Anterior cingulate cortex (tissue), 58 donors: ENCODE data around the gene DENND4B.

Experiments used
- DNase-seq, 58 donors: peaks; one replicate each; lab custom pipeline; 2025; lab: John Stamatoyannopoulos, UW

The DENND4B gene

DNA sequence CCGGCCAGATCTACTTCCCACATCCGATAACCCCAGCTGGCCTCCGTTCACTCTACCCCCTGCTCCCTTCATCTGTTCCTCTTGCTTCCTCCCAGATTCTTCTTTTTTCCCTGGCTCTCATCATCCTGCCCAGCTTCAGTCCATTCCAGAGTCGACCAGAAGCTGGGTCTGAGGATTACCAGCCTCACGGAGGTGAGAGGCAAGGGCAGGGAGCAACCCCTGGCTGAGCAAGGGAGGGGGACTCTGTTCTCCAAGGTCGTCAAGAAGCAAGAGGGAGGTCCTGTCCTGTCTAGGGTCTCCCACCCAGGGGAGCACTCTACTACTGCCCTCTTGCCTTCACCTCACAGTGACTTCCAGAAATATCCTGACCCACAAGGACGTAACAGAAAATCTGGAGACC is 27.0 kb upstream of the DENND4B start:
- no peak for DNase-seq

DNA sequence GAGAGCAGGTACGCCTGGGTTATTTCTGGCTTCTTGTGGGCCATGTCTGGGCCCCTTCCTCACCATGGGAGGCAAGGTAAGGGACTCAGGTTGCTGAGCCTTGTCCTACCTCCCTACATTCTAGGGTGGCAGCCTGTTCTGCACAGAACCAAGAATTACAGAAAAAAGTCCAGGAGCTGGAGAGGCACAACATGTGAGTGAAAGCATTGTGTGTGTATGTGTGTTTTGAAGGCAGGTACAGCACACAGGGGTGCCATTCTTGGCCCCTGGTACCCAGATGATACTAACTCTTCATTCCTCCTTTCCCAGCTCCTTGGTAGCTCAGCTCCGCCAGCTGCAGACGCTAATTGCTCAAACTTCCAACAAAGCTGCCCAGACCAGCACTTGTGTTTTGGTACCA is 26.6 kb upstream of the DENND4B start:
- DNase-seq, result no peak

DNA sequence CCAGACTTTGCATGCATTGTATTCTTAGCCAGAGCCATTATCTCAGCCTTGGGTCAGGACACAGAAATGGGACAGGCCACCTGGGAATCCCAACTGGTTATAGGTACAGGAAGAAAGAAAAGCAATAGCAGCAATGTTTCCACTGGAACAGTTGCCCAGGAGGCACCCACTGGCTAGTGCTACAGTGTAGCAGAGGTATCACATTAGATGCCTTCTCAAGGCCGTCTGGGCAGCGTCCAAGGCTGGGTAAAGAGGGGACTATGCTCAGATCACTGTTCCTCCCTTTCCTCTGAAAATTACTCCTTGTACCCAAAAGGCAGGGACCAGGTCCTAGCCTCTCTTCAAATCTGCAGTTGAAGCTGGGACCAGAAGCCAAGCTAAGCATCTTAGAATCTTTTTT is 23.8 kb upstream of the DENND4B start:
- no peak for DNase-seq

DNA sequence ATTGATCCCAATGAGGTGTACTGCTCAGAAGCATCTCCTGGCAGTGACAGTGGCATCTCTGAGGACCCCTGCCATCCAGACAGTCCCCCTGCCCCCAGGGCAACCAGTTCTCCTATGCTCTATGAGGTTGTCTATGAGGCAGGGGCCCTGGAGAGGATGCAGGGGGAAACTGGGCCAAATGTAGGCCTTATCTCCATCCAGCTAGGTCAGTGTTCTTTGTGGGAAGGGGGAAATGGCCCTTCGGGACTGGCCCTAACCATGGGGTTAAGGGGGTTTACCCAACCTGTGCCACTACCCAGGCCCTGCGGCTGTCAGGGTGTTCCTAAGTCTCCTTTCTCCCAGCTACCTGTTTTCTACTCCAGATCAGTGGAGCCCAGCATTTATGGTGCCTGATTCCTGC is 22.5 kb upstream of the DENND4B start:
- no peak for DNase-seq

DNA sequence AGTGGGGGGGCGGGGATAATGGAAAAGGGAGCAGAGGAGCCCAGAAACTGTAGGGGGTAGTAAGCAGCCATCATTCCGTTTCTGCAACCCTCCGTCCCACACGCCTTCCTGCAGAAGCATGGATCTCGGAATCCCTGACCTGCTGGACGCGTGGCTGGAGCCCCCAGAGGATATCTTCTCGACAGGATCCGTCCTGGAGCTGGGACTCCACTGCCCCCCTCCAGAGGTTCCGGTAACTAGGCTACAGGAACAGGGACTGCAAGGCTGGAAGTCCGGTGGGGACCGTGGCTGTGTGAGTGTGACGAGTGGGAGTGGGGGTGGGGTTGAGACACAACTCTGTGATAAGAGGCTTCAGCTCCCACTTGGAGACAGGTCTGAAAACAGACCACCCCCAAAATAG is 21.9 kb upstream of the DENND4B start:
- DNase-seq, result no peak

DNA sequence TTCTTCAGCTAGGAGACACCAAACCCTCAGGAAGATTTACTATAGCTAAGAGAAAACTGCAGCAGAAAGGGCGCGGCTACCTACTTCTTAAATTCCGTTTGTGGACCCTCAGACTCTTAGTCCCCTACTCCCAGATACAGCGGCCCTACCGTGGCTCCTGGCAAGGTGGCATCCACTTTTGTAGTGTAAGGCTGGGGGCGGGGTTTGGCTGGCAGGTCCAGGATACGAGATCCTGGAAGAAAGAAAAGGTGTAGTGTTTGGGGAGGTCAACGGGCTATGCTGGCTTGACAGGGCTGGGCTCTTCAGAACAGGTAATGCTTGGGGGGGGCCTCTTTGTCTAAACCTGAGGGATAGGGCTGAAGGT is 21.5 kb upstream of the DENND4B start:
- DNase-seq, result peak in 2 of 58 donors; percentile 44 to 54

DNA sequence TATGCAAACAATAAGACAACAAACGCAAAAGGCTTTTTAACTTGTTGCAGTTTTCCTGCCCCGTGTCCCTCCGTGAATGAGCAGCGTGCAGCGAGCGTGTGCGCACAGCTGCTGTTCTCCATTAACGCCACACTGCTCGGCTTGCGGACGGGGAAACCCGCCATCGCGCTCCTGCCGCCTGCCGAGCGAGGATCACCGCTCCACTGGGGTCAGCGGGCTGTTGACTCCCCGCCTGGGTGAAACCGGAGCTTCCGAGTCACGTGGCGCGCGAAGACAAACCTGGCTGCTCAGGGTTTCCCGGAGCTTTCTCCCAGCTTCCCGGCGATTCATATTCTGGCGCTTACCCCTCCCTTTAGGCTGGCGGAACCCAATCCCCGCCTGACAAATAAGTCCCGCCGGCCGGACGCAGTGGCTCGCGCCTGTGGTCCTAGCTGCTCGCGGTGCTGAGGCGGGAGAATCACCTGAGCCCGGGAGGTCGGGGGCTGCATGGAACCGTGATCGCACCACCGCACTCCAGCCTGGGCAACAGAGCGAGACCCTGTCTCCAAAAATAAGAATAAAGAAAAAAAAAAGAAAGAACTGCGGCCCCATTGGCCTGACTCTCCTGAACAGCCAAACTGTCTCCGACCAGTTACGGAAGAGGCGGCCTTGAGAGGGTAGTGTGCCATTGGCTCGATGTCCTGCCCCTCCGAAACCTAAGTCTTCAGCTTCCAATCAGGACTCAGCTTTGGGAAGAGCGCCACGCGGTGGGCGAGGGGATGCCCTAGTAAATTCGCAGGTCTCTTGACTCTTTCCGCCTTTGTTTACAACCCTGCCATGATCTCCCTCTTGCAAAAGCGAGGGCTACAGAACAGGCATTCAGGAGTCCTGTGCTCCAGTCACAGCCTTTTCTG is 20.8 kb upstream of the DENND4B start, which contains the start of gene CREB3L4:
CREB3L4 (plus strand) TSS at position 796 of the 893 bp plus-strand sequence. CDS start 624 bp downstream, outside the sequence.
- DNase-seq, result peak; percentile 66 to 96 (median 88)

DNA sequence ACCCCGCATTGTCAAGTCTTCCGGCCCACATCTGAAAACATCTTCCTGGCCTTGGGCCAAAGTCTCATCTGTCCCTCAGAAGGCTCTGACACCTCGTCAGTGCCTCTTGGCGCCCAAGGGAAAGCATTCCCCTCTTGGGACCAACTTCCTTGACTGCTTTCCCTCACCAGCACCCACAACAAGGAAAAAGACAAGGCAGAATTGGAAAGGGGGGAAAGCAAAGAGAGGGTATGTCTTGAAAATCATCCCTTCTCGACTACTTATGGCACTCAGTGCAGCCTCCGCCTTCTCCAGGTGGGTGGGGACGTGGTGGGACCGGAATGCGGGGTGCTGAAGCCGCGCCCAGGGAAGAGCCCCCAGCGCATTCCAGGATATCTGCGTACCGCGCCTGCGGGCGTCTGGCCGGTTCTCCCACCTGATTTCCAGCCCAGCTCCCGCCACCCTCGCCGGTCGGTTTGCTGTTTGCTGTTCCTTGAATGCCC is 17.4 kb upstream of the DENND4B start:
- peak in 8 of 58 donors; percentile 16 to 52 (median 42) for DNase-seq

DNA sequence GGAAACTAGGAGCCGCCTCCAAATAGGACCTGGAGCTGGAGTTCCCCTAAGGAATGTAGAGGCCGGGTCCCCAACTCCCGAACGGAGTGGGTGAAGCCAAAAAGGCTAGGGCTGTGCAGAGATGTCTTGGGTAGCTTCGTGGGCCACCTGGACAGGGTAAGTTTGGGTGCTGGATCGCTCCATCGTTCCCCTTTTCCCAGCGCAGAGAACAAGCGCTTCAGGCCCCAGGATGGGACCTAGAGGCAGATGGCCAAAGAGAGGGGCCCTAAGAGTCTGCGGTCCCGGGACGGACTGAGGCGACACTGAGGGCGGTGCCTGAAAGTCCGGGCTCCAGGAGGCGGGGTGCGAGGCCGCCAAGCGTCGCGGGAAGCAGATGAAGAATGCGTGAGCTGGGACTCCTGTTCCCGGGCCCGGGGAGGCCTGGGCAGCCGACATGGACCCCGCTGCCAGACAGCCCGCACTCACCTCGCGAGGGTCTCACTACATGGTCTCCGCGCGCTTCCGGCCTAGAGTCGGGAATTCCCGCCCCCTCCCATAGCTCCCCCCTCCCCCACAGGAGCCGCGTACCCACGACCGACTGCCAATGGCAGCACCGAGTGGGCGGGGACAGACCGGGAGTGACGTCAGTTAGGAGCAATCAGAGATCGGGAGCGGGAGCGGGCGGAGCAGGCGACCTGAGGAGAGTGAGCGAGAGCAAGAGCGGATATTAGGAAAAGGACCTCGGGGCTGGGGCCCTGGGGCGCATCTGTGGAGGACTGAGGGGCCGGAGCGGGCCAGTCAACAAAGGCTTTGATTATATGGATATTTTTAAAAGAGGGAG is 16.7 kb upstream of the DENND4B start, which contains the start of gene SLC39A1:
SLC39A1 (minus strand) TSS at position 508 of the 820 bp plus-strand sequence. CDS start 822 bp downstream, outside the sequence.
- DNase-seq, result peak; percentile 71 to 99 (median 96)

DNA sequence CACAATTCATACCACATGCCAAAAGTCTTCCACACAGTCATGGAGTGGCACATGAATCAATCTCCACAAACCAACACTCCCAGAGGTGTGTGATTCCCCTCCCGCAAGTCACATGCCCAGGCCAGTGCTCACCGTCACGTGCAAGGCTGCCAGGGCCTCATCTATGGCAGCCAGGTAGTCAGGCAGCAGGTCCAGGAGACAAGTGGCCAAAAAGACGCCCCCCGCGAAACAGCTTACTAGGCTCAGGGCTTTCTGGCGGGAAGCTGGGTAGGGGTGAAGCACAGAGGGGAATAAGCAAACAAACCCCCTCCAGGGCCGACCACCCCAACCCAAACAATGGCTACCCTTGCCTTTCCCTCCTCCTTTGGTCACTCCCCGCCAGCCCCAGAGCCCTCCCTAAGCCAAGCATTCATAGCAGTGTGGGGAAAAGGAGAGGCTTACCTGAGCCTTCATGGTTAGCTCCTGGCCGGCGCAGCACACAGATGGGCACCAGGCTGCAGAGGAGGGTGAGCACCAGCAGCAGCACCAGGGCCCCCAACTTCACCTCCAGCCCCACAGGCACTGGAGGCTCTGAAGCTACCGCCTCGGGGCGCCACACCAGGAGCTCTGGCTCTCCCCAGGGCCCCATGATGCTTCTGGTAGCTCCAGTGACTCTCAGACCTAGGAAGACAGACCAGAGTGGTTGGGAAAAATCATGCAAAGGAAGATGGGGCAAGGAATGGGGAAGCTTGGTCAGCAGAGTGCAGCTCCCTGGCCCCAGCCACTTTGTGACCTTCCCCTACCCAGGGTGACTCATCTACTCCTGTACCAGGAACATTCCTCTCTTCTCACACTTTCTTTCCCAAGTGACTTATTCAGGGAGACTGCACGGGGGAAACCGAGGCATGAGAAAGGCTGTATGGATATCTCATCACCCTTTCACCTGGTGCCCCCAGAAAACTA is 15.8 kb upstream of the DENND4B start:
- DNase-seq, result peak in 2 of 58 donors; percentile 10 to 12

DNA sequence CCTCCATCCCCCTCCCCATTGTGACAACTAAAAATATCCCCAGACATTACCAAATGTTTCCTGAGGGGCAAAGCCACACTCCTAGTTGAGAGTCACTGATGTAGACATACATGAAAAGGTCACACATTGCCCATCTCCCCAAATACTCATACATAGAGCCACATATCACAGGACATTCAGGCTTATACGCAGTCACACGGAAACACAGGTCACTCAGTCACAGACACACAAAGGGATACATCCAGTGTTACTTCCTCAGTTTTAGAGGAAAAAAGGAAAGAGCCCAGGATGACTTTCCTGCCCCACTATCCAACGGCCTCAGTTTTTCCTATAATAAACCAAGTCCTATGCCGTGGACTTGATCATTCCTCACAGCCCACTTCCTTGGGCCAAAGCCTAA is 14.9 kb upstream of the DENND4B start:
- no peak for DNase-seq

DNA sequence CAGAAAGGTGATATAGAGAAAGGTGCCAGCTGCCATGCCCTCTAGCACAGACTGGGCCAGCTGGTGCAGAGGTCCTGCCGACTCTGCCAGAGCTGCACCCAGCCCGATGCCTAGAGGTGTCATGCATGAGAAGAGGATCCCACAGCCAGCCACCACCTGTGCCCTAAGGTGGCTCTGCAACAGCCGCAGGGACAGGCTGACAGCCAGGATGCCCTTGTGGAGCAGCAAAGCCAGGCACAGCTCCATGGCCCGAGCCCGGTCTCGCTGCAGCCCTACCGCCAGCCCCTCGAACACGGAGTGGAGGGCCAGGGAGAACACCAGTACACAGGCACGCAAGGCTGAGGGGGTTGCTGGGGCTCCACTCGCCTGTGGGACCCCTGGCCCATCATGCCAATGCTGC is 13.7 kb upstream of the DENND4B start:
- no peak for DNase-seq

DNA sequence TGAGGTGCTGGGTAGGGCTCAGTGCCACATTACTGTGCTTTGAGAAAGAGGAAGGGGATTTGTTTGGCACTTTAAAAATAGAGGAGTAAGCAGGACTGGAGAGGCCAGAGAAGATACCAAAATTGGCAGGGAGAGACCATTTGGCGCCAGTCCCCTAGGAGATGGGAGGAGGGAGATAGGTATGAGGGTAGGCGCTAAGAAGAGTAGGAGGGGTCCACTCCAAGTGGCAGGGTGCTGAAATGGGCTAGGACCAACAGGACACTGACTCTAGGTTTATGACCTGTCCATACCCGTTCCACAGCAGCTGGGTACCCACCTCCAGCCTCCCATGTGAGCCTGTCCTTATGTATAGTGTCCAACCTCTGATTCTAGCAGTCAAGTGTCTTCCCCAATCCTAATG is 12.9 kb upstream of the DENND4B start:
- peak in 2 of 58 donors; percentile 7 to 10 for DNase-seq

DNA sequence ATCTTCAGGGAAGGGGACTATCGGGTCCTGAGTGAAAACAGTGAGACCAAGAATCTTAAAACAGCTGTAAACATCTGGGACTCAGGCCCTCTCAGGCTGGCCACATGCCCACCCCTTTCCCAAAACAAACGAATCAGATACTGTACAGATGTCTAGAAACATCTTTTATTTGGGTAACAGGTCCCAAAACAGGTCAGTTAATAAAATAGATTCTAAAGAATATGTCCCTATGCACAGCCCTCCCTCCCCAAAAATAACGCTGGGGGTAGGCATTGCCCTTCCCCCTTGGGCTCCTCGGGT is 12.4 kb upstream of the DENND4B start:
- DNase-seq, result peak in 1 of 58 donors; percentile 44

DNA sequence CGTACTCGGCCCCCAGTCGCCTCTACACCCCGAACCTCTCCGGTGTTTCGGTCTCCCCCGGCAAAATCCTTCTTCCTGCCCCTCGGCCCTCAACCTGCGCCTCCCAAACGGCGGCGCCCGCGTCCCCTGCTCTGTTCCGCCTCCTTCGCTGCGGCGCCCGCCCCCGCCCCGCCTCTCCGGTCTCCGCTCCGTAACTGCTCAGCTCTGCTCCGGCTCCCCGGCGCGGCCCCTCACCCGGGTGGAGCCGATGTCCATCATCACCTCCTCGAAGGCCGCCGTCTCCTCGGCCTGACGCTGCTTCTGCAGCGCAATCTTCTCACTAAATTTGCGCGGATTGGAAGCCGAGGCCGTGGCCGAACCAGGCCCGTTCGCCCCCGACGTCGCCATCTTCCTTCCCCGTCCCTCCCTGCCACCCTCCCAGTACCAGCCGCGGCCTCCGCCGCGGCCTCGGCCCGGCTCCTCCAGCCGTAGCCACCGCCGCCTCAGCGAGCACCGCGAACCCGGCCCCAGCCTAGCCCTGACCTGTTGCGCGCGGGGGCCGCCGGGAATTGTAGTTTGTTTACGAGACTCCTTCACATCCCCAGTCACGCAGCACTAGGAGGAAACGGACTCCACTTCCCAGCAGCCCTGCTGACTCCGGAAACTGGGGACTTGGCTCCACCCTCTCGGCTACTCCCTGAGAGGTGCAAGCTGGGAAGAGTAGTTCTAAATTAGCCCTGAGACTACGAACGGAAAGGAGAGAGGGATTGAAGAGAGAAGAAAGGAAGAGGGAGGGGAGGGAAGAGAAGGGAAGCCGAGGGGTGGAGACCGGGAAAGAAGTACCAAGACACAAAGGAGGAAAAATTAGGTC is 11.8 kb upstream of the DENND4B start, which contains the start of gene CRTC2:
CRTC2 (minus strand) TSS at position 502 of the 850 bp plus-strand sequence; CDS start at position 387, 115 bp downstream.
- peak; percentile 81 to 99 (median 98) for DNase-seq

DNA sequence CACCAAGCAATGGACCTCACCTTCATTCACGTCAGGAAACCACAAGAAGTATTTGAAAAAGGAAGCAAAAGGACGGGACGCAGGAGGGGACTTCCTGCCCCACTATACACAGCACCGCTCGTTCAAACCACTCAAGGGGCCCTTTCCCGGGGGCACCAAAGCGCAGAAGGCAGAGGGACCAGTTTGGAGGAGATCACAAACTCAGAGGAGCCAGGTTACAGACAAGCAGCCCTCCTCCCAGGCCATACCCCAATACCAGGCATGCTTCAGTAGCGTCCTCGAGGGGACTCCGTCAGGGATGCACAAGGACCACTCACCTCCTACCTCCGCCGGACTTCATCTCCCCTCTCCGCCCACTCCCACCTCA is 11.2 kb upstream of the DENND4B start:
- peak in 1 of 58 donors; percentile 37 for DNase-seq

DNA sequence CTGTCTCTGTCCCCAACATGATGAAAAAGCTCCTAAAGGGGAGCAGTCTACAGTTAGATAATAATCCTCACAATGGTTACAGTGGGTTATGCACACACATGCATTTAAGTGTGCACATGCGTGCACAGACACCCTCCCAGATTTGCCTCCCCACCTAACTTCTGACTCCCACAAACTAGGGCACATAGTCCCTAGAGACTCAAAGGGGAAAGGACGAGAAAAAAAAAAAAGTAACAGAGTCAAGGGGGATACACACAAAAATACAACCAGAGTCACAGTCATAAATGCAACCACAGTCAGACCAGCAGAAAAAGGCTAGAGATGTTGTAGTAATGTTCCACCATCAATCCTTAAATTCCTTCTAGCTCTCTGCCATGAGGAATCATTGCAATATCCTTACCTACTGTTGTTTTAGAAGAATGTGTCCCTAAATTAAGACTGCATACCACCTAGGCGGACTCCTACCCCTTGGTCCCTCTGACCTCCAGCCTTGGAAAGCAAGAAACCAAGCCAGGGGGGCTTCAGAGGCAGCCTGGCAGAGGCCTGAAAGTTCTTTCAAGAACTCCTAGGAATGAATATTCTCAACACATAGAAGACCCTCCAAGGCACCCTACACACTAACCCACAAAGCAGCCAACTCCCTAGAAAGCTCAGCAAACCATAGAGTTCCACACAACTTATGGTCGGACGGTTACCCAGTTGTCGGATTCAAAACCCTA is 10.6 kb upstream of the DENND4B start:
- DNase-seq, result no peak

DNA sequence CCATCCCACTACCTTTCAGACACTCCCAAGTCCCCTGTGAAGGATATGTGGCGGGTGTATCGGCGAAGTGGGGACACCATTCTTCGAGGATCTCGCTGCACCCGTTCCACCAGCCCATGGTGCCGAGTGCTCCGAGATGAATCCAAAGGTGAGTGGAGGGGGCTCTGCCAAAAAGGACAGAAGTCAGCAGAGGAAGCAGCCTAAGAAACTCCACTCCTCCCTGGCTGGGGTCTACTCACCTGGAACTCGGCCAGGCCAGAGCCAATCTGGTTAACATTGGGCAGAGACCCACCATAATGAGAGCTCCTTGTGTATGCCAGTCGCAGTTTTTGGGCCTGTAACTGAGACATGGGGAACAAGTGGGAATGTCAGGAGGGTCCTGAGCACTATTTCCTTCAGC is 8.3 kb upstream of the DENND4B start:
- DNase-seq, result no peak
